Activated naive CD8-positive, alpha-beta T cell (primary cell): ENCODE results near the gene LRRC61.
"Not testable (repeated sequence)": the region's sequence is repeated elsewhere in the genome, so short reads cannot be mapped to it uniquely, and the experiment has no call there.

Experiments used
- H3K27ac Mint-ChIP-seq: one replicate; pipeline ENCODE4 v1.8.0; 2021; ENCODE audit warnings: mixed read lengths
- H3K27me3 Mint-ChIP-seq: one replicate; pipeline ENCODE4 v1.8.0; 2021; ENCODE audit warnings: mixed read lengths
- H3K36me3 Mint-ChIP-seq: one replicate; pipeline ENCODE4 v1.8.0; 2021; ENCODE audit warnings: mixed read lengths
- H3K4me1 Mint-ChIP-seq: one replicate; pipeline ENCODE4 v1.8.0; 2021; ENCODE audit warnings: low read depth, mixed read lengths
- H3K4me3 Mint-ChIP-seq: one replicate; pipeline ENCODE4 v1.8.0; 2021; ENCODE audit warnings: mild to moderate bottlenecking, mixed read lengths
- H3K9me3 Mint-ChIP-seq: one replicate; pipeline ENCODE4 v1.8.0; 2021; ENCODE audit warnings: low read depth, mixed read lengths

The LRRC61 gene

DNA sequence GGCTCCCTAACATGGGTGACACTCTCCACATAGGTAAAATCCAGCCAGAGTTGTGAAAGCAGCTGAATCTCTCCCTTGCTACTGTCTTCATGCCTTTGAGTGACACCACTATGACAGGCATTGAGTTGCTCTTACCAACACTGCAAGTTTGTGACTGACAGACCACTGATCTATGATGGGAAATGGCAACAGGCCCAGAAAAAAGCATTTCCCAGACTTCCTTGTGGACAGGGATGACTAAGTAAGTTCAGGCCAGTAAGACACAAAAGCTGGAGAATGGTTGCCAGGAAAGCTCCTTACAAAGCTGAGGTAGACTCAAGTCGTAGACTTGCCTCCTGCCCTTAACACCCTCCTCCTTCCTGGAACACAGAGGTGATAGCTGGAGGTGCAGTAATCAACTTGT lies 20.2 kb upstream of the LRRC61 start:
- H3K4me1 Mint-ChIP-seq, H3K36me3 Mint-ChIP-seq, H3K4me3 Mint-ChIP-seq, H3K9me3 Mint-ChIP-seq, H3K27ac Mint-ChIP-seq, H3K27me3 Mint-ChIP-seq: not testable (repeated sequence)

- not testable (repeated sequence) for H3K36me3 Mint-ChIP-seq, H3K4me1 Mint-ChIP-seq, H3K27ac Mint-ChIP-seq, H3K27me3 Mint-ChIP-seq, H3K9me3 Mint-ChIP-seq, H3K4me3 Mint-ChIP-seq
These were observed 18.5 kb upstream of the LRRC61 start for GRCh38 chr7:150304499-150305258.

DNA sequence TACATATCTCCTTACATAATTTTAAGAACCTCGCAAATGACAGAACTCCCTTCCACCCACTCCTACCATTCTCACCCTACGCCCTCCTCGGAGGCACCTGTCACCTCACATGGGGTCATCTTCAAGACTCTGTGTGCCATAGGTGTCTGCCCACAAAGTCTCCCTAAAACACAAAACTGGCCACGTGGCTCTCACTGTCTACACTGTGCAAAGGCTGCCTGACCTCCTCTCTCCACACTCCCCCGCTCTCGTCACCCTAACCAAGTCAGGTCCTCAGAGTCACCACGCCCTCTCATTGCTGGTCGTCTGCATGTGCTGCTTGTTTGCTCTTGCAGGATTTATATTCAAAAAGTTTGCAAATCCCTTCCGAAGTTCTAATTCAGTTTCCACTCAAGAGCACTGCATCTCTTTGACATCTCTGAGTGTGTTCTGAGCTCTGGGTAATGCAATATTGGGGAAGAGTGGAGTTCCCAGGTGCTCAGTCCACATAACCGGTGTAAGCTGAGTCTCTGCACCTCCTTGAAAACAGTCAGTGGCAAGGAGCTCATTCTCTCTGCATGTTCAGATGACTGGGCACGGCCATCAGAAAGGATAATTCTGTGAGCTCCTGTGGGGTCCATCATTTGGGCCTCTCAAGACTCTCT lies 17.8 kb upstream of the LRRC61 start:
- H3K27me3 Mint-ChIP-seq, H3K4me1 Mint-ChIP-seq, H3K4me3 Mint-ChIP-seq, H3K36me3 Mint-ChIP-seq, H3K9me3 Mint-ChIP-seq, H3K27ac Mint-ChIP-seq: not testable (repeated sequence)

DNA sequence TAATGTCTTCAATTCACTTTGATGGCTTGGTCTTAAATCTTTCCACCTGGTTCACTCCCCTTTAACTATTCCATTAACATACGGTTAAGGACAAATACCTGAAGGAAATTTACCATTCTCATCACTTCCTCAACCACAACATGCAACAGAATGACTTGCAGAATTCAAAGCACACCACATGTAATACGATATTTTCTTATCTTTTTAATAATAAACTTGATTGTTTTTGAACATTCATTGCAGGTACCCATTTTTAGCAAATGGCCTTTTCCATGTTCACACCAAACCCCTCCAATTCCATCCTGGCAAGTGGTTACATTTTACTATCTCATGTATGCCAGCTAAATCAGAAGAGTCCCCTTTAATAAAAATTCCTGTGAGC lies 17.3 kb upstream of the LRRC61 start:
- H3K9me3 Mint-ChIP-seq, H3K4me1 Mint-ChIP-seq, H3K36me3 Mint-ChIP-seq, H3K27me3 Mint-ChIP-seq, H3K27ac Mint-ChIP-seq, H3K4me3 Mint-ChIP-seq: not testable (repeated sequence)

DNA sequence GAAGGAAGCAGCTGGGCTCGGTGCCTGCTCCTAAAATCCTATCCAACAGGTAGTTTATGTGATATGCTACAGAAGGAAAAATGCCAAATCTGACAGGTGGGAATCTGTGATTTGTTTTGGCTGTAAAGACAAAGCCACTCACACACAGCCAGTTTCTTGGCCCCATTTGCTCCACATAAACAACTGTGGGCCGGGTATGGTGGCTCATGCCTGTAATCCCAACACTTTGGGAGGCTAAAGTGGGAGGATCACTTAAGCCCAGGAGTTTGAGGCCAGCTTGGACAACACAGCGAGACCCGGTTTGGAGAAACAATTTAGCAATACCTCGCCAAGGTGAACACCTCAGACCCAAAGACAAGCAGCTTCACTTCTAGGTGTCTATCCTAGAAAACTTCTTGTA lies 16.8 kb upstream of the LRRC61 start:
- H3K4me1 Mint-ChIP-seq, H3K27ac Mint-ChIP-seq, H3K4me3 Mint-ChIP-seq, H3K27me3 Mint-ChIP-seq, H3K9me3 Mint-ChIP-seq, H3K36me3 Mint-ChIP-seq: not testable (repeated sequence)

GRCh38 chr7:150307129-150307528 lies 16.0 kb upstream of the LRRC61 start:
- H3K4me3 Mint-ChIP-seq: no peak overlapping the region
- H3K36me3 Mint-ChIP-seq: no peaks in the 10 kb centered on the region
- no peaks in the 10 kb centered on the region for H3K9me3 Mint-ChIP-seq
- H3K27me3 Mint-ChIP-seq: no peaks in the 10 kb centered on the region
- peaks cover 2% of the 10 kb centered on the region for H3K4me1 Mint-ChIP-seq
- no peak overlapping the region for H3K27ac Mint-ChIP-seq

GRCh38 chr7:150307904-150308303 lies 15.3 kb upstream of the LRRC61 start:
- no peaks in the 10 kb centered on the region for H3K27me3 Mint-ChIP-seq
- no peaks in the 10 kb centered on the region for H3K36me3 Mint-ChIP-seq
- H3K4me3 Mint-ChIP-seq: no peak overlapping the region
- H3K27ac Mint-ChIP-seq: no peak overlapping the region
- H3K4me1 Mint-ChIP-seq: peaks cover 2% of the 10 kb centered on the region
- no peaks in the 10 kb centered on the region for H3K9me3 Mint-ChIP-seq

- no peaks in the 10 kb centered on the region for H3K27me3 Mint-ChIP-seq
- H3K9me3 Mint-ChIP-seq: no peaks in the 10 kb centered on the region
- H3K27ac Mint-ChIP-seq: no peak overlapping the region
- H3K4me3 Mint-ChIP-seq: no peak overlapping the region
- peaks cover 2% of the 10 kb centered on the region for H3K4me1 Mint-ChIP-seq
- H3K36me3 Mint-ChIP-seq: no peaks in the 10 kb centered on the region
These were observed 14.6 kb upstream of the LRRC61 start for GRCh38 chr7:150308575-150308974.

DNA sequence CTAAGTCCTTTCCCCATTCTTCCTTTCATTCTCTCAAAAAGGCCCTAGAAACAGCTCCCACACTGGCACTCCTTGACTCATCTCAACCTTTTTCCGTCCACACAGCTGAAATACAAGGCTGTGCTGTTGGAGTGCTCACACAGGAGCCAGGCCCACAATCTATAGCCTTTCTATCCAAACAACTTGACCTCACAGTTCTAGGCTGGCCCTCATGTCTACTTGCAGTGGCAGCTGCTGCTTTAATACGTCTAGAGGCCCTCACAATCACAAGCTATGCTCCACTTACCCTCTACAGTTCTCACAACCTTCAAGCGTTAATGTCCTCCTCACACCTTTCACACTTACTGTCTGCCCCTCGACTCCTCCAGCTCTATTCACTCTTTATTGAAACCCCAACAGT lies 12.0 kb upstream of the LRRC61 start:
- Mint-ChIP-seq H3K36me3 (peaks cover 2% of the 10 kb centered on the region), H3K4me3 (no peak overlapping the region), H3K27me3 (no peaks in the 10 kb centered on the region), H3K4me1 (no peaks in the 10 kb centered on the region), H3K9me3 (no peaks in the 10 kb centered on the region), H3K27ac (no peak overlapping the region)

GRCh38 chr7:150311711-150312110 lies 11.4 kb upstream of the LRRC61 start:
- H3K27ac Mint-ChIP-seq: no peak overlapping the region
- H3K4me3 Mint-ChIP-seq: no peak overlapping the region
- H3K4me1 Mint-ChIP-seq: no peaks in the 10 kb centered on the region
- no peaks in the 10 kb centered on the region for H3K9me3 Mint-ChIP-seq
- no peaks in the 10 kb centered on the region for H3K27me3 Mint-ChIP-seq
- peaks cover 2% of the 10 kb centered on the region for H3K36me3 Mint-ChIP-seq

DNA sequence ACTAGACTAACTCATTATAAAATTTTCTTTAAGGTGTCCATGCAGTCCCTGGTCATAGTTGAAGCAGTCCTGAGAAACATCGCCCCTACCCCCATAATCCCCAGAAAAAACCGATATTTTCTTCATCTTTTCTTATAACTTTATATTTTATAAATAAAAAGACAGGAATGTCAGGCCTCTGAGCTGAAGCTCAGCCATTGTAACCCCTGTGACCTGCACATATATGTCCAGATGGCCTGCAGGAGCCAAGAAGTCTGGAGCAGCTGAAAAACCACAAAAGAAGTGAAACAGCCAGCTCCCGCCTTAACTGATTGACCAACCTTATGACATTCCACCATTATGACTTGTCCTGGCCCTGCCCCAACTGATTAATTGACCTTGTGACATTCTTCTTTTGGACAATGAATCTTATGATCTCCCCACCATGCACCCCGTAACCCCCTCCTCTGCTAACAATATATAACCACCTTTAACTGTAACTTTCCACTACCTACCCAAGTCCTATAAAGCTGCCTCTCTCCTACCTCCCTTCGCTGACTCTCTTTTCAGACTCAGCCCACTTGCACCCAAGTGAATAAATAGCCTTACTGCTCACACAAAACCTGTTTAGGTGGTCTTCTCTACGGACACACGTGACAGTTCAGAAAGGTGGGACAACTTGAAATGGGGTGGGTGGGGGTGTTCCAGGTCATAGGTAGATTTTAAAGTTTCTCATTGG lies 10.3 kb upstream of the LRRC61 start:
- H3K4me1 Mint-ChIP-seq, H3K36me3 Mint-ChIP-seq, H3K4me3 Mint-ChIP-seq, H3K27ac Mint-ChIP-seq, H3K27me3 Mint-ChIP-seq, H3K9me3 Mint-ChIP-seq: not testable (repeated sequence)

- peaks cover 3% of the 10 kb centered on the region for H3K4me1 Mint-ChIP-seq
- H3K27me3 Mint-ChIP-seq: no peaks in the 10 kb centered on the region
- H3K36me3 Mint-ChIP-seq: peaks cover 7% of the 10 kb centered on the region
- no peak overlapping the region for H3K27ac Mint-ChIP-seq
- H3K9me3 Mint-ChIP-seq: no peaks in the 10 kb centered on the region
- H3K4me3 Mint-ChIP-seq: no peak overlapping the region
These were observed 9.8 kb upstream of the LRRC61 start for GRCh38 chr7:150313367-150313809.

- Mint-ChIP-seq H3K36me3 (peaks cover 7% of the 10 kb centered on the region), H3K27me3 (no peaks in the 10 kb centered on the region), H3K9me3 (no peaks in the 10 kb centered on the region), H3K27ac (no peak overlapping the region), H3K4me3 (no peak overlapping the region), H3K4me1 (peaks cover 3% of the 10 kb centered on the region)
These were observed 9.3 kb upstream of the LRRC61 start for GRCh38 chr7:150313870-150314269.

DNA sequence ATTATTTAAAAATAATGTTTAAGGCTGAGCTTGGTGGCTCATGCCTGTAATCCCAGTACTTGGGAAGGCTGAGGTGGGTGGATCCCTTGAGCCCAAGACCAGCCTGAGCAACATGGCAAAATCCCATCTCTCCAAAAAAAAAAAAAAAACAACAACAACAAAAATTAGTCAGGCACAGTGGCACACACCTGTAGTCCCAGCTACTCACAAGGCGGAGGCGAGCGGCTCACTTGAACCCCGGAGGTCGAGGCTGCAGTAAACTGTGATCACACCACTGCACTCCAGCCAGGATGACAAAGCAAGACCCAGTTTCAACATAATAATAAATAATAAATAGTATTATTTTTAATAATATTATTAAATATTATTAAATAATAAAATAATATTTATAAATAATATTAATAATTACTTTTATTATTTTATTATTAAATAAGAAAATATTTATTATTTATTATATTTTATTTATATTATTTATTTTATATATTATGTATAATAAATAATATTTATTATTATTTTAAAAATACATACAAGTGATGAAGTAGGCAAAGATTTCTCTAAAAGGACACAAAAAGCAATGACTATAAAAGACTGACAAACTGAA lies 8.4 kb upstream of the LRRC61 start:
- Mint-ChIP-seq H3K27me3 (no peaks in the 10 kb centered on the region), H3K4me3 (no peak overlapping the region), H3K27ac (no peak overlapping the region), H3K36me3 (peaks cover 7% of the 10 kb centered on the region), H3K4me1 (peaks cover 3% of the 10 kb centered on the region), H3K9me3 (no peaks in the 10 kb centered on the region)

GRCh38 chr7:150316987-150317386 lies 6.2 kb upstream of the LRRC61 start:
- H3K27me3 Mint-ChIP-seq, H3K4me3 Mint-ChIP-seq, H3K36me3 Mint-ChIP-seq, H3K9me3 Mint-ChIP-seq, H3K27ac Mint-ChIP-seq: not testable (repeated sequence)
- peaks cover 19% of the 10 kb centered on the region for H3K4me1 Mint-ChIP-seq
